HK-2 (cell line): ENCODE results near the gene SYT17.

Experiments used
- DNase-seq: peaks from one replicate; pipeline ENCODE4 v3.0.0-alpha.2; 2018; ENCODE audit not compliant: unreplicated experiment

SYT17 gene

GRCh38 chr16:19138601-19139000 is 29.4 kb upstream of the SYT17 start:
- no peak for DNase-seq

- DNase-seq: no peak
These were observed 28.5 kb upstream of the SYT17 start for GRCh38 chr16:19139436-19140091.

GRCh38 chr16:19140396-19140795 is 27.6 kb upstream of the SYT17 start:
- no peak for DNase-seq

GRCh38 chr16:19142939-19143598 is 25.0 kb upstream of the SYT17 start:
- no peak for DNase-seq

- no peak for DNase-seq
These were observed 24.5 kb upstream of the SYT17 start for GRCh38 chr16:19143599-19143956.

- DNase-seq: no peak
These were observed 23.0 kb upstream of the SYT17 start for GRCh38 chr16:19145010-19145409.

GRCh38 chr16:19147126-19147525 is 20.9 kb upstream of the SYT17 start:
- DNase-seq: no peak

- no peak for DNase-seq
These were observed 20.4 kb upstream of the SYT17 start for GRCh38 chr16:19147627-19148026.

- DNase-seq: no peak
These were observed 19.9 kb upstream of the SYT17 start for GRCh38 chr16:19148189-19148588.

GRCh38 chr16:19151310-19151709 is 16.7 kb upstream of the SYT17 start:
- DNase-seq: no peak

- DNase-seq: no peak
These were observed 16.0 kb upstream of the SYT17 start for GRCh38 chr16:19152042-19152441.

GRCh38 chr16:19153876-19154275 is 14.2 kb upstream of the SYT17 start:
- DNase-seq: no peak

- DNase-seq: no peak
These were observed 6.0 kb upstream of the SYT17 start for GRCh38 chr16:19162085-19162484.

- no peak for DNase-seq
These were observed 4.8 kb upstream of the SYT17 start for GRCh38 chr16:19163215-19163614.

GRCh38 chr16:19164285-19164684 is 3.8 kb upstream of the SYT17 start:
- no peak for DNase-seq

- no peak for DNase-seq
These were observed 2.9 kb upstream of the SYT17 start for GRCh38 chr16:19165101-19165500.

GRCh38 chr16:19166500-19166899 is 1.5 kb upstream of the SYT17 start:
- DNase-seq: no peak

- DNase-seq: no peak
These were observed 486 bp downstream of the SYT17 start for GRCh38 chr16:19168371-19169081.

- no peak for DNase-seq
These were observed 1.1 kb downstream of the SYT17 start for GRCh38 chr16:19169082-19169639.

GRCh38 chr16:19170043-19170655 is 2.1 kb downstream of the SYT17 start:
- DNase-seq: no peak

- no peak for DNase-seq
These were observed 4.2 kb downstream of the SYT17 start for GRCh38 chr16:19172098-19172780.

GRCh38 chr16:19173059-19173458 is 5.0 kb downstream of the SYT17 start:
- DNase-seq: no peak
